BJ (cell line): ENCODE data around the gene PUM1. TPM values are rescaled to one million over a fixed set of nuclear protein-coding genes. Genes with fewer than 3 reads are reported as not detected.

Experiments used
- CTCF ChIA-PET: fragments of 350-600 bp; formaldehyde crosslinking; extraction: SDS; loops from one replicate; lab custom pipeline; 2021; ENCODE audit warnings: antibody characterized with exemption, inconsistent platforms; lab: Yijun Ruan, JAX
- POLR2A ChIA-PET: fragments of 300-600 bp; sonication (Branson Sonifier 250); formaldehyde crosslinking; extraction: SDS; loops from one replicate; lab custom pipeline; 2021; ENCODE audit warnings: antibody characterized with exemption; lab: Charles Lee
- DNase-seq: peaks from one replicate; pipeline ENCODE4 v3.0.0-alpha.2; 2011; ENCODE audit warnings: low read depth
- H3K27me3 ChIP-seq: 2 replicates; pipeline ENCODE4 v1.6.0; 2011; ENCODE audit warnings: low read length; ENCODE audit not compliant: control insufficient read depth, insufficient read depth
- H3K36me3 ChIP-seq: 2 replicates; pipeline ENCODE4 v1.5.1; 2011; ENCODE audit warnings: low read length; ENCODE audit not compliant: control insufficient read depth, insufficient read depth
- H3K4me3 ChIP-seq: 2 replicates; pipeline ENCODE4 v1.5.1; 2011; ENCODE audit warnings: low read depth, mild to moderate bottlenecking, control low read depth, low read length
- CTCF ChIP-seq: IDR thresholded peaks from 2 replicates; pipeline ENCODE4 v1.5.1; 2011; ENCODE audit warnings: low read depth, mild to moderate bottlenecking, control low read depth, inconsistent platforms, low read length, moderate library complexity; ENCODE audit not compliant: insufficient read depth
- polyA plus RNA-seq: library from polyadenylated mRNA; depleted of rRNA; stranded (reverse); fragments of >200 nt; gene quantifications from 2 replicates; pipeline ENCODE4 v1.2.3, GENCODE V29; 2011

Gene PUM1
- polyA plus RNA-seq, 1 experiment = 66.9 TPM

- H3K4me3 ChIP-seq = no peak overlapping the region
- H3K36me3 ChIP-seq = no peaks in the 10 kb centered on the region; the same call in none of the 2 replicates
- DNase-seq = peak; percentile 95
- ChIA-PET CTCF (interaction anchor here (1.2 to 1.3 kb wide), 2 partner anchors 9 to 16 kb away, joined by 3 read pairs; no protein-coding TSS in a partner anchor), POLR2A (interaction anchor here (0.7 to 0.9 kb wide), 2 partner anchors 20 to 161 kb away, joined by 3 read pairs; no protein-coding TSS in a partner anchor)
- H3K27me3 ChIP-seq = no peaks in the 10 kb centered on the region
- no peak for TF ChIP-seq CTCF
Measured at GRCh38 chr1:31007462-31007991, 58.0 kb downstream of the PUM1 start.

GRCh38 chr1:31006747-31007146 is 58.8 kb downstream of the PUM1 start:
- ChIA-PET POLR2A (interaction anchor here (0.6 to 0.7 kb wide), 2 partner anchors 34 to 162 kb away, joined by 3 to 25 read pairs; no protein-coding TSS in a partner anchor), CTCF (interaction anchor here (0.5 to 1.3 kb wide), 4 partner anchors 9 to 210 kb away, joined by 3 read pairs; no protein-coding TSS in a partner anchor)
- Histone ChIP-seq H3K27me3 (no peaks in the 10 kb centered on the region), H3K4me3 (no peak overlapping the region), H3K36me3 (no peaks in the 10 kb centered on the region; the same call in none of the 2 replicates)
- no peak for TF ChIP-seq CTCF
- no peak for DNase-seq

- ChIA-PET CTCF (no interaction called here), POLR2A (no interaction called here)
- TF ChIP-seq CTCF = no peak
- H3K4me3 ChIP-seq = no peak overlapping the region
- H3K36me3 ChIP-seq = no peaks in the 10 kb centered on the region; the same call in none of the 2 replicates
- DNase-seq = no peak
- no peaks in the 10 kb centered on the region for H3K27me3 ChIP-seq
Measured at GRCh38 chr1:31005617-31006166, 59.8 kb downstream of the PUM1 start.

- ChIA-PET CTCF (no interaction called here), POLR2A (no interaction called here)
- no peak for TF ChIP-seq CTCF
- no peak for DNase-seq
- H3K4me3 ChIP-seq = no peak overlapping the region
- H3K36me3 ChIP-seq = no peaks in the 10 kb centered on the region; the same call in none of the 2 replicates
- no peaks in the 10 kb centered on the region for H3K27me3 ChIP-seq
Measured at GRCh38 chr1:31005198-31005597, 60.3 kb downstream of the PUM1 start.

DNA sequence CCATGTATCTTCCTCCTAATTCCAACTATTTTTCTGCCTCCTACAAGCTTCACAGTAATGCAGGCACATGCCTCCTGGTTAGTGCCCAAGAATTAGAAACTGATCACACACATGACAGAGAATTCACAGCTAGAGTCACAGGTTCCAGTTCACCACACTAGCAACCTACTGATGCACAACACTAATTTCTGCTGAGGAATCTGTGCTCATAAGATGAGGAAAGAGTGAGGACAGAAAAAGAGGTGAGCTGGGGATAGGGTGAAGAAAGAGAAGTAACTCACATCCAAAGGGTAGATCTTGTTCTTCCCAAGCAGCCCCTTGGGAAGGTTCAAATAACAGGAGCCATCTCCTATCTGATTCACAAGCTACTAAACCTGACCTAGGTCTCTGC is 61.3 kb downstream of the PUM1 start:
- CTCF ChIA-PET = interaction anchor here (0.8 to 2.1 kb wide), 3 partner anchors 14 to 178 kb away, joined by 3 to 4 read pairs (median 3); no protein-coding TSS in a partner anchor
- no peak for TF ChIP-seq CTCF
- POLR2A ChIA-PET = no interaction called here
- DNase-seq = no peak
- Histone ChIP-seq H3K27me3 (no peaks in the 10 kb centered on the region), H3K4me3 (no peak overlapping the region), H3K36me3 (no peaks in the 10 kb centered on the region; the same call in none of the 2 replicates)
